H1 (cell line): ENCODE results near the gene SMIM1. TPM values are rescaled to one million over a fixed set of nuclear protein-coding genes. Genes with fewer than 3 reads are reported as not detected.

Source experiments
- CTCF ChIA-PET: fragments of 300-600 bp; sonication (Branson Sonifier 250); formaldehyde crosslinking; loops from one replicate; lab custom pipeline; 2021; ENCODE audit not compliant: partially characterized antibody; lab: Charles Lee
- POLR2A ChIA-PET: fragments of 300-600 bp; sonication (Branson Sonifier 250); formaldehyde crosslinking; loops from one replicate; lab custom pipeline; 2021; ENCODE audit warnings: inconsistent platforms; ENCODE audit not compliant: partially characterized antibody; lab: Charles Lee
- DNase-seq, 2 experiments: peaks; one replicate each; pipeline versions ENCODE4 v3.0.0 to v3.0.0-alpha.2; 2010 to 2022; ENCODE audit warnings: low spot score in 2 of 2, low read depth in 1 of 2, mixed read lengths in 1 of 2
- FAIRE-seq: peaks from 2 replicates; lab custom pipeline; 2011; peaks lifted over from hg19 to GRCh38; lab: Jason Lieb, UNC
- H2AFZ ChIP-seq: 2 replicates; pipeline ENCODE4 v1.8.1; 2012; ENCODE audit warnings: low read length, inconsistent platforms
- H2AK5ac ChIP-seq: 2 replicates; pipeline ENCODE4 v1.6.1; 2013; ENCODE audit warnings: low read depth, low read length
- H2BK120ac ChIP-seq: replicated peaks from 2 replicates; pipeline ENCODE3; 2013; ENCODE audit warnings: low read depth, low read length, inconsistent platforms
- H2BK12ac ChIP-seq: 2 replicates; pipeline ENCODE4 v1.6.1; 2013; ENCODE audit warnings: low read depth, low read length
- H2BK15ac ChIP-seq: 2 replicates; pipeline ENCODE4 v1.6.1; 2013; ENCODE audit warnings: low read length
- H2BK20ac ChIP-seq: 2 replicates; pipeline ENCODE4 v1.6.1; 2013; ENCODE audit warnings: low read length
- H2BK5ac ChIP-seq: 2 replicates; pipeline ENCODE4 v1.6.1; 2013; ENCODE audit warnings: low read depth, low read length
- H3K14ac ChIP-seq: 2 replicates; pipeline ENCODE4 v1.6.1; 2013; ENCODE audit warnings: inconsistent platforms; ENCODE audit not compliant: insufficient read length
- H3K18ac ChIP-seq: 2 replicates; pipeline ENCODE4 v1.6.1; 2013; ENCODE audit warnings: low read length; ENCODE audit errors: extremely low read depth
- H3K23ac ChIP-seq: 2 replicates; pipeline ENCODE4 v1.6.1; 2013; ENCODE audit warnings: inconsistent platforms; ENCODE audit not compliant: insufficient read length
- H3K23me2 ChIP-seq: 2 replicates; pipeline ENCODE4 v1.6.1; 2013; ENCODE audit warnings: low read depth, low read length
- H3K27ac ChIP-seq: 2 replicates; pipeline ENCODE4 v1.6.1; 2011; ENCODE audit warnings: low read depth, low read length, inconsistent platforms
- H3K27me3 ChIP-seq, 4 experiments: replicated peaks in 1 of 4; 1 replicate in 1 of 4; 2 replicates in 3 of 4; pipeline versions ENCODE4 v1.6.1 to v1.8.1; 2011 to 2013; ENCODE audit warnings: low read length in 3 of 4, mild to moderate bottlenecking in 3 of 4, inconsistent platforms in 2 of 4, mixed read lengths in 2 of 4, moderate library complexity in 1 of 4; ENCODE audit not compliant: control insufficient read depth in 3 of 4, insufficient read depth in 3 of 4; ENCODE audit errors: extremely low read depth in 1 of 4
- H3K36me3 ChIP-seq, 4 experiments: 2 replicates each; pipeline versions ENCODE4 v1.6.1 to v1.8.1; 2011 to 2013; ENCODE audit warnings: mild to moderate bottlenecking in 4 of 4, low read length in 3 of 4, moderate library complexity in 2 of 4, control low read depth in 1 of 4, inconsistent platforms in 1 of 4; ENCODE audit not compliant: insufficient read depth in 4 of 4, control insufficient read depth in 2 of 4
- H3K4ac ChIP-seq: replicated peaks from 2 replicates; pipeline ENCODE3; 2013; ENCODE audit warnings: low read length, low read depth, mixed read lengths, inconsistent platforms; ENCODE audit not compliant: insufficient read length
- H3K4me1 ChIP-seq, 4 experiments: replicated peaks in 1 of 4; 1 replicate in 1 of 4; 2 replicates in 3 of 4; pipeline versions ENCODE4 v1.6.1 to v1.8.1; 2011 to 2013; ENCODE audit warnings: low read length in 3 of 4, inconsistent platforms in 2 of 4, mixed read lengths in 1 of 4; ENCODE audit not compliant: insufficient read depth in 4 of 4, control insufficient read depth in 3 of 4
- H3K4me2 ChIP-seq, 2 experiments: 2 replicates each; pipeline versions ENCODE4 v1.6.1 to v1.8.1; 2011 to 2013; ENCODE audit warnings: low read depth in 2 of 2, low read length in 2 of 2, control low read depth in 1 of 2, inconsistent platforms in 1 of 2, mild to moderate bottlenecking in 1 of 2; ENCODE audit not compliant: insufficient read depth in 1 of 2
- H3K4me3 ChIP-seq, 4 experiments: fragments of 200-600, 300-600 bp in 1 of 4; sonication (generic), shearing (Covaris generic), sonication (Bioruptor Twin) in 1 of 4; 2 replicates each; pipeline versions ENCODE4 v1.5.1 to v1.8.1; 2011 to 2016; ENCODE audit warnings: low read length in 4 of 4, low read depth in 3 of 4, control low read depth in 2 of 4, inconsistent platforms in 2 of 4, mild to moderate bottlenecking in 2 of 4, mixed read lengths in 1 of 4, moderate library complexity in 1 of 4; ENCODE audit not compliant: insufficient read depth in 2 of 4; ENCODE audit errors: extremely low read depth in 1 of 4
- H3K56ac ChIP-seq: replicated peaks from 2 replicates; pipeline ENCODE3; 2013; ENCODE audit warnings: low read depth, mild to moderate bottlenecking, mixed read lengths, low read length, inconsistent platforms; ENCODE audit not compliant: insufficient read length
- H3K79me1 ChIP-seq: 2 replicates; pipeline ENCODE4 v1.6.1; 2013; ENCODE audit warnings: low read depth, low read length, control low read depth
- H3K79me2 ChIP-seq, 2 experiments: 2 replicates each; pipeline versions ENCODE4 v1.6.1 to v1.8.1; 2012 to 2013; ENCODE audit warnings: low read length in 2 of 2, mild to moderate bottlenecking in 2 of 2, inconsistent platforms in 1 of 2; ENCODE audit not compliant: insufficient read depth in 2 of 2, control insufficient read depth in 1 of 2
- H3K9ac ChIP-seq, 4 experiments: replicated peaks in 1 of 4; 1 replicate in 1 of 4; 2 replicates in 3 of 4; pipeline versions ENCODE4 v1.6.1 to v1.8.1; 2011 to 2013; ENCODE audit warnings: low read depth in 3 of 4, low read length in 3 of 4, control low read depth in 2 of 4, mild to moderate bottlenecking in 2 of 4, moderate library complexity in 2 of 4, inconsistent platforms in 1 of 4; ENCODE audit errors: extremely low read depth in 1 of 4
- H3K9me3 ChIP-seq, 2 experiments: 2 replicates each; pipeline versions ENCODE4 v1.6.1 to v1.8.1; 2012 to 2013; ENCODE audit warnings: mild to moderate bottlenecking in 2 of 2, moderate library complexity in 2 of 2, control low read depth in 1 of 2, inconsistent platforms in 1 of 2, low read depth in 1 of 2, low read length in 1 of 2, mixed read lengths in 1 of 2; ENCODE audit not compliant: insufficient read depth in 2 of 2
- H4K20me1 ChIP-seq, 2 experiments: replicated peaks in 1 of 2; 2 replicates each; pipeline versions ENCODE3 to v1.8.1; 2011 to 2013; ENCODE audit warnings: inconsistent platforms in 2 of 2, low read length in 2 of 2, mild to moderate bottlenecking in 1 of 2; ENCODE audit not compliant: insufficient read depth in 2 of 2, control insufficient read depth in 1 of 2
- H4K5ac ChIP-seq: 2 replicates; pipeline ENCODE4 v1.6.1; 2013; ENCODE audit warnings: low read length, low read depth, mixed read lengths, inconsistent platforms; ENCODE audit not compliant: insufficient read length
- H4K8ac ChIP-seq: 2 replicates; pipeline ENCODE4 v1.8.0; 2013; ENCODE audit warnings: mild to moderate bottlenecking, moderate library complexity, low read length, inconsistent platforms; ENCODE audit not compliant: insufficient read depth; ENCODE audit errors: extremely low read depth
- H4K91ac ChIP-seq: replicated peaks from 2 replicates; pipeline ENCODE3; 2013; ENCODE audit warnings: low read length, mixed read lengths, inconsistent platforms; ENCODE audit not compliant: insufficient read length
- KDM1A ChIP-seq: fragments of 200-600, 300-600 bp; sonication (generic); IDR thresholded peaks from 2 replicates; pipeline ENCODE4 v1.7.1; 2016; ENCODE audit warnings: mild to moderate bottlenecking, low read length, borderline replicate concordance
- MAFK ChIP-seq: IDR thresholded peaks from 2 replicates; pipeline ENCODE4 v1.6.1; 2012; ENCODE audit warnings: low read depth, mild to moderate bottlenecking, improper control_type of control experiment, low read length
- SAP30 ChIP-seq: fragments of 300-600 bp; sonication (generic); IDR thresholded peaks from 2 replicates; pipeline ENCODE4 v1.7.1; 2012; ENCODE audit warnings: low read length, moderate library complexity, mild to moderate bottlenecking, inconsistent platforms; ENCODE audit not compliant: insufficient read depth, insufficient replicate concordance
- WGBS, 2 experiments: shearing (Covaris generic) in 1 of 2; methylation state at CpG; one replicate each; pipeline versions ENCODE4 v1.1.6 to v1.1.7; 2013 to 2015; ENCODE audit warnings: low lambda C conversion rate in 2 of 2, mixed read lengths in 2 of 2, inconsistent platforms in 1 of 2, low coverage in 1 of 2, missing lambda C conversion rate in 1 of 2; ENCODE audit not compliant: insufficient replicate concordance in 2 of 2, insufficient coverage in 1 of 2, insufficient read length in 1 of 2; ENCODE audit errors: extremely low coverage in 1 of 2, missing lambda C conversion rate in 1 of 2; 5-methylcytosine and 5-hydroxymethylcytosine counted together
- polyA plus RNA-seq, 7 experiments: library from polyadenylated mRNA; depleted of rRNA in 3 of 7; stranded (reverse) in 5 of 7; unstranded in 2 of 7; fragments of >200 nt in 5 of 7; fragments of 200-250 nt in 2 of 7; gene quantifications; 1 replicate in 5 of 7; 2 replicates in 1 of 7; 4 replicates in 1 of 7; pipeline versions ENCODE4 v1.2.1 to v1.2.3, GENCODE V29; 2011 to 2013; ENCODE audit warnings: missing spikeins in 2 of 7, mixed read lengths in 2 of 7
- total RNA-seq: library from RNA; stranded (reverse); fragmentation: NEBNext Ultra II Directional; extraction: Animal tissue kit (Norgen Biotek cat#: 25700); gene quantifications from 2 replicates; pipeline ENCODE4 v1.2.1, GENCODE V29; 2021

The SMIM1 gene
- total and polyA plus RNA-seq, 2 of the 8 experiments (the other 6 are each of a cell fraction or from before 2014, with no cell fraction given), result 7.7 to 9.7 TPM

GRCh38 chr1:3753656-3754454 lies 18.7 kb upstream of the SMIM1 start:
- Histone ChIP-seq H3K4me3 (no peak overlapping the region), H3K4me2 (no peak overlapping the region), H4K20me1 (no peaks in the 10 kb centered on the region), H2AK5ac (no peak overlapping the region), H3K4me1 (no peaks in the 10 kb centered on the region), H3K23ac (no peak overlapping the region), H2BK120ac (no peak overlapping the region), H3K36me3 (no peaks in the 10 kb centered on the region), H2BK12ac (no peak overlapping the region), H3K56ac (no peak overlapping the region), H3K14ac (no peak overlapping the region), H2BK15ac (no peak overlapping the region), H3K18ac (no peak overlapping the region), H4K5ac (no peak overlapping the region), H2BK5ac (no peak overlapping the region), H3K79me2 (no peaks in the 10 kb centered on the region), H4K8ac (peak overlapping the region; percentile 25; the same call in 1 of the 2 replicates), H3K27me3 (peaks cover 0 to 3% (median 0%) of the 10 kb centered on the region in 4 experiments; a peak in 5 of 7 replicates), H4K91ac (no peak overlapping the region), H3K27ac (no peak overlapping the region), H2AFZ (no peak overlapping the region), H3K79me1 (no peaks in the 10 kb centered on the region), H3K23me2 (no peaks in the 10 kb centered on the region), H2BK20ac (no peak overlapping the region), H3K9ac (no peak overlapping the region), H3K9me3 (no peaks in the 10 kb centered on the region; a peak in 1 of 4 replicates), H3K4ac (no peak overlapping the region)
- CTCF ChIA-PET, result interaction anchor here (1.4 kb wide), 1 partner anchor 104 kb away, joined by 3 read pairs; the partner anchor contains the start of gene DFFB
- DNase-seq (no peak), FAIRE-seq (no peak)
- TF ChIP-seq SAP30 (no peak), MAFK (no peak), KDM1A (no peak)
- WGBS, 2 experiments, result 90% methylated on average over 20 of the region's 20 CpGs; no CpG with 5 or more reads in 1 of the 2 experiments
- POLR2A ChIA-PET, result interaction anchor here (1.2 kb wide), 1 partner anchor 27 kb away, joined by 3 read pairs; no protein-coding TSS in a partner anchor
